ENCODE measurements around the gene TBC1D5.
"Not testable (repeated sequence)": the region's sequence is repeated elsewhere in the genome, so short reads cannot be mapped to it uniquely, and the experiment has no call there.

Gene TBC1D5

DNA sequence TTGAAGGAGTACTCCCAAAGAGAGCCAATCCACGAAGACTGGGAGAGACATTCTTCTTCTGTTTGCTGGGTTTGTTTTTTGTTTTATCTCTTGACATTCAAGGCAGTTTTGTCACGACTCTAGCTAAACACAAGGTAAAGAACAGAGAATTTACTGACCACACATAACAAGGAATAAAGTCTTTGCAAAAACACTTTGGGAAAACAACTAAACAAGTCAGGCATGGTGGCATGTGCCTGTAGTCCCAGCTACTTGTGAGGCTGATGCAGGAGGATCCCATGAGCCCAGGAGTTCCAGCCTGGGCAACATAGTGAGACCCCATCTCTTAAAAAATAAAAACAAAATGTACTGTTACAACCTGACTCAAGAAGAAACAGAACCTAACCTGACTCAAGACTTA, 28.0 kb downstream of the TBC1D5 start:
- TF ChIP-seq CTCF (IDR thresholded peaks at IDR 0.05; ENCODE audit: control insufficient read depth, extremely low read depth, insufficient read depth): no peak
- no peak overlapping the region for H3K4me3 ChIP-seq (ENCODE audit: low read depth, low read length)
- no peak for DNase-seq (ENCODE audit: low read depth)

- no peak for TF ChIP-seq CTCF (IDR thresholded peaks at IDR 0.05; ENCODE audit: control insufficient read depth, extremely low read depth, insufficient read depth)
- no peak overlapping the region for H3K4me3 ChIP-seq (ENCODE audit: low read depth, low read length)
- no peak for DNase-seq (ENCODE audit: low read depth)
These were observed 33.1 kb downstream of the TBC1D5 start for GRCh38 chr3:17709236-17709810.

DNA sequence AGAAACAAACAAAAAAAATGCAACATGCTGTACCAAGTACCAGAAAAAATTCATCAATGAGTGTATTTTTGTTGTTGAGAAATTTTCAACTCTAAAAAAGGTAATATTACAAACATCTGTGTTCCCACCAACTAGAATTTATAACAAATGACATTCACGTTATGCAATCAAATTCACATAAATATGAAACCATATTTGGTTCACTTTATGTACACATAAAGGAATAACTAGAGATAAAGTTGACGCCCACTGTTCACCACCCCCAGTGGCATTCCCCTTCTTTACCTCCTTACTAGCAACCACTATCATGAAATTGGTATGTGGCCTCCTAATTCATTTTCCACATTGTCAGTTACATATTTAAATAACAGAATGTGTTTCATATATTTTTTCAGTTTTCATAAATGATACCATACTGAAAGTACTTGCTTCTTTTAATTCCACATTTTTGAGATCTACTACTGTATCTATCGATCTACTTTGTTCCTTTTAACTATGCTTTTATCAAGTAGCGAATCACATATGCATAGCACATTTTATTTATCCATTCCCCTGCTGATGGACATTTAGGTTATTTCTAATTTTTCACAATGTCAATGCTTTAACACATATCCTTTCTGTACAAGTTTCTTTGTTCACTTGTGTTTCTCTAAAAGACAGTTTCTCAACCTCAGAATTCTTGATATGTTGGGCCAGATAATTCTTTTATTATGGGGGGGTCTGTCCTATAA, 34.5 kb downstream of the TBC1D5 start:
- DNase-seq (ENCODE audit: low read depth): no peak
- TF ChIP-seq CTCF (IDR thresholded peaks at IDR 0.05; ENCODE audit: control insufficient read depth, extremely low read depth, insufficient read depth): no peak
- H3K4me3 ChIP-seq (ENCODE audit: low read depth, low read length): no peak overlapping the region

DNA sequence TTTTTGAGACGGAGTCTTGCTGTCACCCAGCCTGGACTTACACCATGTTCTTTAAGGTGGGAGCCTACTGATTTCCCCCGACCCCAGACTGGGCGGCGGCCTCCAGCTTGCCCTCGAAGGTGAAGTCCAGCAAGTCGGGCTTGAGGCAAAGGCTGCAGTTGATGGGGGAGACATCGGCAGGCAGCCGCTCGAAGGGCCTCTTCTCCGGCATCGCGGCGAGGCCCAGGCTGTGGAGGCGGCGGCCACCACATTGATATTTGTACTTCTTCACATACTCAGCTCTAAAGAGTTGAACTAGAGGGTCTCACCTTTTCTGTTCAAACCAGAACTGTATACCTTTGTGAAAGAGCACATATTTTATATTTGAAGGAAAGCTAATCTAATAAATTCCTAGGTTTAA, 36.4 kb downstream of the TBC1D5 start:
- H3K4me3 ChIP-seq (ENCODE audit: low read depth, low read length); DNase-seq (ENCODE audit: low read depth): not testable (repeated sequence)

- DNase-seq (ENCODE audit: low read depth); H3K4me3 ChIP-seq (ENCODE audit: low read depth, low read length): not testable (repeated sequence)
These were observed 42.6 kb downstream of the TBC1D5 start for GRCh38 chr3:17699815-17700214.

DNA sequence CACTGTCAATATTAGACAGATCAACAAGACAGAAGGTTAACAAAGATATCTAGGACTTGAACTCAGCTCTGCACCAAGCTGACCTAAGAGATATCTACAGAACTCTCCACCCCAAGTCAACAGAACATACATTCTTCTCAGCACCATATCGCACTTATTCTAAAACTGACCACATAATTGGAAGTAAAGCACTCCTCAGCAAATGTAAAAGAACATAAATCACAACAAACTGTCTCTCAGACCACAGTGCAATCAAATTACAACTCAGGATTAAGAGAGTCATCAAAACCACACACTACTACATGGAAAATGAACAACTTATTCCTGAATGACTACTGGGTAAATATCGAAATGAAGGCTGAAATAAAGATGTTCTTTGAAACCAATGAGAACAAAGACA, 46.8 kb downstream of the TBC1D5 start:
- not testable (repeated sequence) for H3K4me3 ChIP-seq (ENCODE audit: low read depth, low read length); DNase-seq (ENCODE audit: low read depth)

DNA sequence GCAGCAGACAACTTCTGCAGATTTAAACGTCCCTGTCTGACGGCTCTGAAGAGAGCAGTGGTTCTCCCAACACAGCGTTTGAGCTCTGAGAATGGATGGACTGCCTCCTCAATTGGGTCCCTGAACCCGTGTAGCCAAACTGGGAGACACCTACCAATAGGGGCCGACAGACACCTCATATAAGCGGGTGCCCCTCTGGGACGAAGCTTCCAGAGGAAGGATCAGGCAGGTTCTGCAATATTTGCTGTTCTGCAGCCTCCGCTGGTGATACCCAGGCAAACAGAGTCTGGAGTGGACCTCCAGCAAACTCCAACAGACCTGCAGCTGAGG, 48.8 kb downstream of the TBC1D5 start:
- DNase-seq (ENCODE audit: low read depth); H3K4me3 ChIP-seq (ENCODE audit: low read depth, low read length): not testable (repeated sequence)

GRCh38 chr3:17692846-17693669, 49.4 kb downstream of the TBC1D5 start:
- H3K4me3 ChIP-seq (ENCODE audit: low read depth, low read length); DNase-seq (ENCODE audit: low read depth): not testable (repeated sequence)

GRCh38 chr3:17687566-17687965, 54.9 kb downstream of the TBC1D5 start:
- no peak for DNase-seq (ENCODE audit: low read depth)
- H3K4me3 ChIP-seq (ENCODE audit: low read depth, low read length): no peak overlapping the region
- TF ChIP-seq CTCF (IDR thresholded peaks at IDR 0.05; ENCODE audit: control insufficient read depth, extremely low read depth, insufficient read depth): no peak
